ENCODE results near the gene AURKAIP1. TPM values are rescaled to one million over a fixed set of nuclear protein-coding genes. Genes with fewer than 3 reads are reported as not detected.

Gene AURKAIP1
- total and polyA plus RNA-seq, 2 of the 13 experiments (the other 11 are each of a cell fraction or from before 2014, with no cell fraction given) = 69.5 to 175 TPM

- no peak for TF ChIP-seq SOX13 (IDR thresholded peaks at IDR 0.05)
- TF ChIP-seq SOX13 (CRISPR knock-in tag; conservative IDR thresholded peaks at IDR 0.05 in 1 of 2, IDR thresholded peaks at IDR 0.05 in 1 of 2) = peak in 1 of 2 experiments; percentile 26; a peak in 1 of 4 replicates
- TF ChIP-seq RARG (CRISPR knock-in tag; IDR thresholded peaks at IDR 0.05; ENCODE audit: low read depth) = no peak
- 0 out of 2 replicates have a peak, but pooled peaks have one; percentile 30 for TF ChIP-seq ATF7-NPFF (CRISPR knock-in tag; IDR thresholded peaks at IDR 0.05; ENCODE audit: low read depth)
- TF ChIP-seq XRCC5 (optimal IDR thresholded peaks at IDR 0.05; ENCODE audit: low read length) = peak; percentile 71
- TF ChIP-seq SKIL (CRISPR knock-in tag; IDR thresholded peaks at IDR 0.05; ENCODE audit: borderline replicate concordance) = peak; percentile 55; the same call in 1 of the 2 replicates
- no peak for TF ChIP-seq U2AF1 (optimal IDR thresholded peaks at IDR 0.05; ENCODE audit: low read depth, low read length)
- 0 out of 2 replicates have a peak, but pooled peaks have one; percentile 21 for TF ChIP-seq KAT8 (CRISPR knock-in tag; IDR thresholded peaks at IDR 0.05)
- TF ChIP-seq ATF1 (CRISPR knock-in tag; IDR thresholded peaks at IDR 0.05) = no peak
- TF ChIP-seq DNMT1 (CRISPR knock-in tag; IDR thresholded peaks at IDR 0.05) = 0 out of 2 replicates have a peak, but pooled peaks have one; percentile 50
- TF ChIP-seq MAFF (IDR thresholded peaks at IDR 0.05; ENCODE audit: low read depth, low read length) = no peak
- no peak for TF ChIP-seq HNRNPL (IDR thresholded peaks at IDR 0.05; ENCODE audit: low read depth, low read length)
- TF ChIP-seq CSRNP1 (CRISPR knock-in tag; IDR thresholded peaks at IDR 0.05) = no peak
- TF ChIP-seq UBTF (CRISPR knock-in tag; IDR thresholded peaks at IDR 0.05) = peak; percentile 90
- TF ChIP-seq ARNTL (CRISPR knock-in tag; IDR thresholded peaks at IDR 0.05) = 0 out of 2 replicates have a peak, but pooled peaks have one; percentile 32
- TF ChIP-seq MIXL1 (CRISPR knock-in tag; IDR thresholded peaks at IDR 0.05) = 0 out of 2 replicates have a peak, but pooled peaks have one; percentile 14
- no peak for TF ChIP-seq SMYD3 (CRISPR knock-in tag; IDR thresholded peaks at IDR 0.05)
- TF ChIP-seq ZNF713 (CRISPR knock-in tag; IDR thresholded peaks at IDR 0.05) = no peak
- peak; percentile 51; the same call in 1 of the 2 replicates for TF ChIP-seq GATAD1 (CRISPR knock-in tag; IDR thresholded peaks at IDR 0.05)
- TF ChIP-seq, protein P1, sequence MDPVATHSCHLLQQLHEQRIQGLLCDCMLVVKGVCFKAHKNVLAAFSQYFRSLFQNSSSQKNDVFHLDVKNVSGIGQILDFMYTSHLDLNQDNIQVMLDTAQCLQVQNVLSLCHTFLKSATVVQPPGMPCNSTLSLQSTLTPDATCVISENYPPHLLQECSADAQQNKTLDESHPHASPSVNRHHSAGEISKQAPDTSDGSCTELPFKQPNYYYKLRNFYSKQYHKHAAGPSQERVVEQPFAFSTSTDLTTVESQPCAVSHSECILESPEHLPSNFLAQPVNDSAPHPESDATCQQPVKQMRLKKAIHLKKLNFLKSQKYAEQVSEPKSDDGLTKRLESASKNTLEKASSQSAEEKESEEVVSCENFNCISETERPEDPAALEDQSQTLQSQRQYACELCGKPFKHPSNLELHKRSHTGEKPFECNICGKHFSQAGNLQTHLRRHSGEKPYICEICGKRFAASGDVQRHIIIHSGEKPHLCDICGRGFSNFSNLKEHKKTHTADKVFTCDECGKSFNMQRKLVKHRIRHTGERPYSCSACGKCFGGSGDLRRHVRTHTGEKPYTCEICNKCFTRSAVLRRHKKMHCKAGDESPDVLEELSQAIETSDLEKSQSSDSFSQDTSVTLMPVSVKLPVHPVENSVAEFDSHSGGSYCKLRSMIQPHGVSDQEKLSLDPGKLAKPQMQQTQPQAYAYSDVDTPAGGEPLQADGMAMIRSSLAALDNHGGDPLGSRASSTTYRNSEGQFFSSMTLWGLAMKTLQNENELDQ (CRISPR knock-in tag; IDR thresholded peaks at IDR 0.05; ENCODE audit: borderline replicate concordance) = no peak
- TF ChIP-seq GTF2F1 (IDR thresholded peaks at IDR 0.05; ENCODE audit: low read length) = no peak
Measured at GRCh38 chr1:1361982-1362423, 13.0 kb downstream of the AURKAIP1 start (continued).
